ENCODE measurements around the gene WWC2.

Gene WWC2

DNA sequence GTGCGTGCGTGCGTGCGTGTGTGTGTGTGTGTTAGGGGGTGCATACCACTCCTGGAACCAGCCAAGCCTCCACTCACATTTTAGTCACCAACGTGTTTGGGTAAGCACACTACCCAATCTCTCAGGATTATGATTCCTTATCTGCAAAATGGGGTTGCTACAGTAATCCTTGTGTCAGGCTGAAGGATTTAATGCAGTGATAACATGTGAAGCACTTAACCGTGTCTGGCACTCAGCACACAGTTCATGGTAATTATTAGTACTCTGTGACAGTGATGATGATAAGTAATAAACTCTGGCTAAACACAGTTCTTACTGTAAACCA lies 163.7 kb downstream of the WWC2 start:
- DNase-seq, result no peak

DNA sequence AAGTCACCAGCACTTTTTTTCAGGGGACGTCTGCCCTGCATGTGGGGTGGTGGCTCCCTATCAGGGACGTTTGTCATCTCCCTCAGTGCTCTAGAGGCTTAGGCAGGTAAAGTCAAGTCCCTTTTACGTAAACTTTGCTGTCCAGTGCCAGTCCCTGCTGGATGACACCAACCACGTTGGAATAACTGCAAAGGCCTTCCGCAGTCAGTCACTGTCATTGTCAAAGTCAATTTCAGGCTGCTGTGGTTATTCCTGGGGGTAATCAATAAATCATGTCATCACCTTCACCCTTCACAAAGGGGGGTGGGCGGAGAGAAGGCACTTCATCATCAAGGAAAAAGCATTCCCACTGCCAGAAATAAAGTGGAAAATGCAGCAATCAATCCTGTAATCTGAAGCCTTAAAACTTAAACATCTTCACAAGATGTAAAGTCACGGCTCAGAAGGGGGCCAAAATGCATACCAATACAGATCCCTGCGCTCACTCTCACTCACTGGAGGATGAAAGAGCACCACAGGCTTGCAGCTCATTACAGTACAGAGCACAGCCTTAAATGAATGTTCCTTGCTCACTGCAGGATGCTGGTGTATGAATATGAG lies 164.8 kb downstream of the WWC2 start:
- DNase-seq, result no peak

DNA sequence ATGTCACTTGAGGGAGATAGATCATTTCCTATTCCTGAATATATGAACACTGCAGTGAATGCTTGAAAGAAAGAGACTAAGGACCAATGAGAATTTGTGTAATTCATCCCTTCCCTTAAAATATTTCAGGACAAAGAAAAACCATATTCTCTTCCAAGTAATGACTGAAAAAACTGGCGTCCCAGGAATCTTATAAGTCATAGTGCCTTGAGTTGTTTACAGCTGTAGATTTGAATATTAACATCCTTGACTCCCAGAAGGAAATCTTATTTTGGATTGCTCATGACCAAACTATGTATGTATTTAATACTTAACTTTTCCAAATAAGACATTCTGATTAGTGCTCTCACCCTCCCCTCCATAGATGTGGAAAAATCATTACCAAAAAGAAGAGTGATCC lies 165.6 kb downstream of the WWC2 start:
- DNase-seq, result no peak

DNA sequence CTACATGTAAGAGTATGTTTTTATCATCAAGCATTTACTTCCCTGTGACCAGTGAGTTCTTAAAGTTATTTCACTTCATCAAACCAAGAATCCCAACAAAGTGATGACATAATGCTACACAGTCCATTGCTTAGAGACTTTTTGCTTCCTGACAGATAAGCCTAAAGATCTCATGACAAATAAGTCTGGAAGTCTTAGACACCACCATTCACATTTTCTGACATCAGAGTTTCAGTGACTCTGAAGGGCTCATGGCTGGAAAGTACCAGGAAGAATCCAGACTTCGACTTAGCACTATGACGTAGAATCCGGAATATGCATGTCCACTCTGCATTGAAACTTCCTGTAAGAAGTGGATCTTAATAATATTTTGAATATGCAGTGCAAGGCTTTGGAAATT lies 167.3 kb downstream of the WWC2 start:
- no peak for DNase-seq

DNA sequence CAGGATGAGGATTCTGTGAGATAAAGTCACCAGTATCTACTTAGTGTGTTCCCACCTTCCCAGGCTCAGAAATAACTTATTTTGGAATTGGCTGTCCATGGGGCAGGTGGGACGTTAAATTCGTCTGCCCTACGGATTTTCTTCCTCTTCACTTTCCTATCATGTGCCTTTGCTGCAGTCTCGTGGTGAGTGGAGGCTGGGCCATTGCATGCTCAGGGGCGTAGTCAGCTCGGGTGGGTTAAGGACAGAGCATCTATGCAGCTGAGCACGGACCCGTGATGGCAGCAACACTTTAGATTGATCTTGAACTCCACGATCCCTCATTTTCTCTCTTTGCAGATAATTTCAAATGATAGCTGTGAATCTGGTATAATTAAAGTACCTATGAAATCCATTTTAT lies 169.5 kb downstream of the WWC2 start:
- DNase-seq, result no peak

DNA sequence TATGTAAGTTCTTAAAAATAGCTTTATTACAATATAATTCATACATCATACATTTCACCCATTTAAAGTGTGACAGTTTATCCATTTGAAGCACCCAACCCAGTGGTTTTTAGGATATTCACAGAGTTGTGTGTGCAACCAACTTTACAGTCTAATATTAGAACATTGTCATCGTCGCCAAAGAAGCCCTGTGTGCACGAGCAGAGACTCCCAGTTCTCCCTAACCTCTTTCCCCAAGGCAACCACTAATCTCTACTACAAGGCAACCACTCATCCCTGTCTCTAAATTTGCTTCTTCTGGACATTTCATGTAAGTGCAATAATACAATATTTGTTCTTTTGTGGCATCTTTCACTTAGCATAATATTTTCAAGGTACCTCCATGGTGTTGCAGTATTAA lies 173.3 kb downstream of the WWC2 start:
- no peak for DNase-seq

DNA sequence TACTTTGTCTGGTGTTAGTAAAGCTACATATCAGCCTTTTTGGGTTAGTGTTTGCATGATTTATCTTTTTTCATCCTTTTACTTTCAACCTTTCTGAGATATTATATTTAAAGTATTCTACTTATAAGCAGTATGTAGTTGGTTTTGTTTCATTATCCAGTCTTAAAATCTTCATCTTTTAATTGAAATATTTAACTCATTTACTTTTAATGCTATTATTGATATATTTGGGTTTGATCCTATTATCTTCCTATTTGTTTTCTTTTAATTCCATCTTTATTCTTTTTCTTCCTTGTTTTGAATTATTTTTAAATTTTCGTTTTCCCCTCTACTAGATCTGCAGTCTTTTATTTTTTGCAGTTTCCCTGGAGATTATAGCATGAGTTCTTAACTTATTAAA lies 177.0 kb downstream of the WWC2 start:
- no peak for DNase-seq

DNA sequence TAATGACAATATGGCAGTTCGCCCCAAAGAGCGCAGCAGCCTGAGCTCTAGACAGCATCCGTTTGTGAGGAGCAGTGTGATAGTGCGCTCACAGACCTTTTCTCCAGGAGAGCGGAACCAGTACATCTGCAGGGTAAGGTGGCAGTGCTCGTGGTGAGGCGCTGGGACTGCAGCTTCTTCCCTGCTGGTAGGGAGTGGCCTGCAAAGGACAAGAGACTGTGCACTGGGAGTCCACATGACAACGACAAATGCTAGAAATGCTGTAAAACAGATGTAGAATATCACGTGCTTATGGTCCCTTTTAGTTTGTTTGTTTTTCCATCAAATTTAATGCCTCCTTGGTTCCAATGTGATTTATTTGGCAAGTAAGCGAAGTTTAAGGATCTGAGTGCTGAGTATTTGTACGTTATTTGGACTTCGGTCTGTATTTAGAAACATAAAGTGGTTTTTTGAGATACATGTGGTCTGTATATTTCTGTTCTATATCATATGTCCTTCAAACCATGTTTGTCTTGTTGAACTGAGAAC lies 185.3 kb downstream of the WWC2 start:
- DNase-seq, result no peak

DNA sequence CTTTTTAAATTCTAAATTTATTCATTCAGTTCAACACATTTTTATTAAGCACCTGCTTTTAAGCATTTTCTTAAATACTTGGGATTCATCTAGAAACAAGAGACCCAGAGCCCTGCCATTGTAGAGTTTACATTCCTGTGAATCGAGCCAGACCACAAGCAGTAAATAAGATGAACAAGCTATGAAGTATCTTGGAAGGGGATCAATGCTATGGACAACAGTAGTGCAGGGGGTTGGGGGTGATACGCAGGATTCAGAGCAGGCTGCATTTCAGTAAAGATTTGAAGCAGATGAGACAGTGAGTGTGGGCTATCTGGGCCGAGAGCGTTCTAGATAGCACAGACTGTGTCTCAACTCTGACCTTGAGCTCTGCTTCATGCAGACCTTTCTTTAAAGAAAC lies 185.9 kb downstream of the WWC2 start:
- no peak for DNase-seq

DNA sequence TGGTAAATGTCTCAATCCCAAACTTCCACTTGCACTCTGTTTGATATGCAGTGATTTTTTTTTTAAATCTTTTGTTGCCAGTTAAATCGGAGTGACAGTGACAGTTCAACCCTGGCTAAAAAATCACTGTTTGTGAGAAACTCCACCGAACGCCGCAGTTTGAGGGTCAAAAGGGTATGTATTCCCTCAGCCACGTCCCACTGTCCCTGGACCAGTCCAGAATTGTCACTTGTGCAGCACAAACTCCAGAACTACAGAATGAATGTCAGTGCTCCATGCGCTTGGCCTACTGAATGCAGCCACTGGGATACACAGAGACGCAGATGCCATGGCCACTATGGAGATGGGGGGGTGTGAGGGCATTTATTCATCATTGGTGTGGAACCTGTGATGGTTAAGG lies 186.8 kb downstream of the WWC2 start:
- DNase-seq, result no peak

DNA sequence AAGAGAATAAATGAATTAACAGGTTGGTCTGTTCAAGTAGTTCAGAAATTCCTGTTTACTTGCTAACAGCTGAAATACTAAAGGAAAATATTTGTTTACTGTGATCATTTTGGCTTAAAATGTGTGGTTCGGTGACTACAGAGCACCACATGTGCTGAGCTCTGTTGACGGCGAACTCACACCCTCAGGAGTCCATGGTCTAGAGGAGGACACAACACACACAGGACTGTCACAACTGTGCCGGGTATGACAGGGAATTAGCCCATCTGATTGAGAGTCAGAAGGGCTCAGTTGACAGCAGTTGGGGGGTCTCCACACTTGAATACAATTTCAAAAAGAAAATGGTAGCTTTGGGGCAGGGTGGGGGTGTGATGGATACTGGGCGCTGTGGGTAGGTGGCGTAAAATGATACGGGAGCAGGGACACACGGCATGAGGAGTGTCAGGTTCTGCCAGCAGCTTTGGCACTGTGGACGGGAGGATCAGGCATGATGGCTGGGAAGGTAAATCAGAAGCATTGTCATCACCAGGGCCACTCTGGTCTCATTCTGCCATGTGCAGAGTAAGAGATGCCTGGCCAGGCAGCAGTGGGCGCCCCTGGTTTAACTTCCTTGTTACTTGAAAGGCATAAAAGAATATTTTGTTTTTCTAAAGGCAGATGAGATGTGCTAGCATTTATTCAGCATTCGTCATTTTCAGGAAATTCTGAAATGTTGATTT lies 187.7 kb downstream of the WWC2 start:
- no peak for DNase-seq

DNA sequence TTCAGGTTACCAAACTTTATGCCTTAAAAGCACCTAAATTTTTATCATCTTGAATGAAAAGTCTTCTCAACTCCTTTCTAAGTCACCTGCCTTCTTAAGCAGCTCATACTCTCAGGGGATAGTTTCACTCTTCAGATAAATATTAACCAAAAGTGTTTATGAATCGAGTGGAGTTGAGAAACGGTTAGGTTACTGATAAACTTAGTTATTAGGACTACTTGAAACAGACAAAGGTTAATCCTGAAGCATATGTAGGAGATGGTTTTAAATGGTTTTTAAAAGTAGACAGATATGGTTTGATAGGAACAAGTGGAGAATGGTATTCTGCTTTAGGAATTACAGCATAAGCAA lies 188.2 kb downstream of the WWC2 start:
- DNase-seq, result no peak

DNA sequence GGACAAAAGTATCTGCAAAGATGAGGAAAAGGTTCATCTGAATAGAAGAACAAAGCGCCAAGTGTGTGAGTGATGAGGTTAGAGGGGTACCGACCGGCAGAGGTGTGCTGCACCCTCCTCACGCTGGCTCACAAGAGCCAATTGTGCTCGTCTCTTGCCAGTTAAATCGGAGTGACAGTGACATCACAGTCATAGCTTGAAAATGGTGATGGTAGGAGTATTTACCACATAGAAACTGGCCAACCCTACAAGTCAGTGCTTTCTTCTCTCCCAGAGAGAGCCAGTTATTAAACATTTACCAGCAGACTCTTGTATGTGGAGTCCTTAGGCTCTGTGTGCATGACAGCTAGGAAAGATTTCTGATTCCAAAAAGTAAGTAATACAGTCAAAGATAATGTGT lies 188.6 kb downstream of the WWC2 start:
- DNase-seq, result no peak

DNA sequence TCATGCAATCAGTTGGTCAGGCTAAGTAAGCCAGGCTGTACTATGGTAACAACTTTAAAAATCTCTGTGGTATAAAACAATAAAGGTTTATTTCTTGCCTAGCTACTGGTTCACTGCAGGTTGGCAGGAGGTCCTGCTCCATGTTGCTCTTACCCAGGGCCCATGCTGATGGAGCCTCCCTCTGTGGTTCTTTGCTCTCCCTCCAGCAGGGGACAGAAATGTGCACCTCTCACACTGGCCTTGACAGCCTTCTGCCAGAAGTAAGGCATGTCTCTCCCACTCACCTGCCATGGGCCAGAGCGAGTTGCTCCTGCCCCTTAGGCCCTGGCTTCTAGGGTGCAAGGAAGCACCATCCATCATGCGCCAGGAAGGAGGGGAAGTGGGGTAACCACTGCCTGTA lies 189.9 kb downstream of the WWC2 start:
- DNase-seq, result no peak

DNA sequence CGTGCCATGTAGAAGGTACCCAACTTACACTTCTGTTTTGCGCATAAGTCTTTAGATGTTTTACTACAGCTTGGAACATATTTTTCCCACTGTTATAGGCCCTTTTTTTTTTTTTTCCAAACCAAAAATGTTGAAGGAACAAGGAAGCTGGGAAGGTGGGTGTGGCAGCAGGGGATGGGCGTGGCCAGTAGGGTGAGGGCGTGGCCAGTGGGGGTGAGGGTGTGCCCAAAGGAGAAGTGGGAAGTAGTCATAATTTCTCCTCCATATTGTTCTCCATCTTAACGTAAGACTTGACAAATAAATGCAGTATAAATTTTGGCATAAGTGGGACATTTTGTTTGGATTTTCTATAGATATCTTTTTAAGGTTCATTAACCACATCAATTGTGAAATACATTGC lies 190.6 kb downstream of the WWC2 start:
- DNase-seq, result no peak

DNA sequence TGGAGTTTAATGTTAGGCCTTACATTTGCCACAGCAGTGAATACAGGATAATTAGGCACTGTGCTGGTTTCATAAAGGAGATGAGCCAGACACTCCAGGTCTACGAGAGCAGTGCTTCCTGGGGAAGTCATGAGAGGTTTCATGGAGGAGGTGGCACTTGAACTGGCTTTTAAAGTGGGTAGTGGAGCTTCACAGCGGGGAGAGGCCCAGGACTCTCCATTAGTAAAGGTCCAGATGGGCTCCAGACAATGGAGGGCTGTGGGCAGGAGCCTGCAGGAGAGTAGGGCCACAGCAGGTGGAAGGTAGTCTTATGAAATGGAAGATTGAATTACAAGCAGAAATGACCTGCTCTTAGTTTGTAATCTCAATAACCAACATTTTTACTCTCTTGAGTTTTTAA lies 192.0 kb downstream of the WWC2 start:
- DNase-seq, result no peak

DNA sequence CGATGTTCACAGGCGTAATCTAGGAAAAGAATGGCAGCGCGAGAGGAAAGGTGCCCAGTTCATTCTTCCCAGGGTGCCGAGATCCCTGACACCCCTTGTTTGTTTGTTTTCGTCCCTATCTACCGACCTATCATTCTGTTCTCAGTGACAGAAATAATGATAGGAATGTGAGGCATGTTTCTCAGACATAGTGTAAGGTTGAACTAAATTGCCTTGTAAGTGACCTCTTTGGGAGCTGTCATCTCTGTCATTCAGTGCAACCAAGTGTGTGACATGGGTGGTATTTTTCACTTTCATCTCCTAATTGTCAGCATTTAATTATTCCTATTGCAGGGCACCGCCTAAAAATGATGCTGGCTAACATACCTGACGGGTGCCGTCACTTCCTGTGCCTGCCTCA lies 196.7 kb downstream of the WWC2 start:
- DNase-seq, result no peak

DNA sequence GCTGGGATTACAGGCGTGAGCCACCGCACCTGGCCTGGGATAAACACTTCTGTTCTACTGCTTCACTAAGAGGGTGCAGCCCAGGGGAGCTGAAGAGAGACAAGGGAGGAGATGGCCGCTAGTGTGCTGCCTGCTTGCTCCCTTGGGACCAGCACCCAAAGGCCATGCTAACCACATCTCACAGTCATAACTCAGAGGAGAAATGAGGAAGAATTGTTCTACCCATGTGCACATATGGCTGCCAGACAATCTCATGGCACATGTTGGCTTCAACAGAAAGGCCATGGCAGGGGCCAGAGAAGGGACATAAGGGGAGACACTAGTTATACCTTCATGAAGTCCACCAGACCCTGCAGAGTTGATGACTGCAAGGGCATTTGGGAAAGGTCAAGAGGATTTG lies 198.6 kb downstream of the WWC2 start:
- DNase-seq, result no peak

DNA sequence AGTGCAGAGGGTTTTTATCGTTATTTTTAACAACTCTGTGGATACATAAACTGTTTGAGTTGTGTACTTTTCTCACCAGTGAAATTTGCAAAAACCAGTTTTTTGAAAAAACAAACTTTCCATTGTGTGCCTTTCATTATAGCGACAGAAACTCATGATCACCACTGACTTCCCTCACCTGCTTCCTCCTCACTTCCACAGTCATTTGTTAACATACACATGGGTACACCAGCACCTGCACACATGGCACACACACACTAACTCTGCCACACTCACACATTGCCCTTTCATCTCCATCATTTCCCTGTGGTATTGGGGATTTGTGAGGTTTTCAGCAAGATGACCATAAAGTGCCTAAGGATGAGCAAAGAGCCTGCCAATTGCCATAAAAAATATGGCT lies 200.4 kb downstream of the WWC2 start:
- DNase-seq, result no peak

DNA sequence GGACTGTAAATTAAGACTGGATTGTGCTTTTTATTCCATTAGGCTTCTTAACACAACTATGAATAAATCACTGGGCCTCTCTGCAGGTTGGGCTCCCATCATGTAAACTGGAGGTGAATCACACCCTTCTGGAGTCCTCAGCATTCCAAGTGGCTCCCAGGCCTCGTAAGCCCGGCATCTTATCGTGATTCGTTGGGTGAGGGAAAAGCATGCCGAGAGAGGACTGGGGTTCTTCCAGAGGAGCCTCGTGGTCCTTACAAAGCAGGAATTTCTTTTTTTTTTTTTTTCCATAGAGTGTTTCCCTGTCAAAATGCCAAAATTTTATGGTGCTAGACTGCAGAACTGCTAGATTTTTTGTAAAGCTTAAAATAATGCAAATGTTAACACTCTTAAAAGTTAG lies 201.0 kb downstream of the WWC2 start:
- DNase-seq, result no peak

DNA sequence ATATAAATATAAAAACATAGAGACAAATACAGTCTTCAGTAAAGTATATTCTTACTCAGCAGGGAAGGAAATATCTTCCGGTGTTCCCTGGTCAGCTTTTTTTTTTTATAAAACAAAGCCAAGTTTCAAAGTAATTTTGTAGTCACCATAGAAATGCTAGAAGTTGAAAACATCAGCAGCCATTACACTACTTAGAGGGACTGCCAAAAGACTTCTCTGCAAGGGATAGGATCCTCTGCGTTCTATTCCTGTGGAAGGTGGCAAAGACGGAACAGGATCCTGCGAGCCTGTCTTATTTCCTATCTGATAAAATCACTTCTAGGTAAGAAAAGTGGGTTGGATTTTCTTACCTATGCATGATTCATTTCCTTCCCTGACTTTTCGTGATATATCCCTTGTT lies 201.6 kb downstream of the WWC2 start:
- DNase-seq, result no peak

DNA sequence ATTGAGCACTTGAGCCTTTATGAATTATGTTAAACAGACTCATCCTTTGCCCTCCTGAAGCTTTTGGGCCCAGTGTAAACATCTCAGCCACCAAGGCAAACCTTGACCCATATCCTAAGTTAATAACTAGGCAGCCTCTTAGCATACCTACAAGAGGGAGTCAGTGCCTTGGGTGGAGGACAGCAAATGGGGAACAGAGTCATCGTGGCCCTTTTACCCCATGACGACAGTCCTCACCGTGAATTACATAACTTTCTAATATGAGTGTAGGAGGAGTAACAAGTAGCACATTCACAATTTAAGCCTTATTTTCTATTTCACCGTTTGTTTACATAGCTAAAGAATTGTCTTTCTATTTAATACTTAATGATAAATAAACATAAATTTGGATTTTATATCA lies 204.2 kb downstream of the WWC2 start:
- DNase-seq, result no peak

DNA sequence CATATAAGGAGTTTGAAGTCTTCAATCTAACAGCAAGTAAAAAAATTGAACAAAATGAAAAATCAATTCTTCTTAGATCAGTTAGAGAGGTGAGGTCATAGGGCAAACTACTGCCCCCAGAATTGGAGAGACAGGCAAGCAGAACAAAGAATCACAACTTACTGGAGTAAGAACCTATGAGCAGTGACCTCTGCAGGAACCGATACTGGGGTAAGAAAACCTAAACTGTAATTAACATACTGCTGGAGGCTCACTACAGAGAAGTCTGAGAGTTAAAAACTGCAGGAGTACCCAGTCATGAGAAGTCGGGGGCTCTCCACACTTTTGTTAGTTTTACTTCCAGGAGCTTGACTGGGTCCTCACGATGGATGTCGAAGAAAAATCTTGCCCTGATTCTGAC lies 205.0 kb downstream of the WWC2 start:
- DNase-seq, result no peak

DNA sequence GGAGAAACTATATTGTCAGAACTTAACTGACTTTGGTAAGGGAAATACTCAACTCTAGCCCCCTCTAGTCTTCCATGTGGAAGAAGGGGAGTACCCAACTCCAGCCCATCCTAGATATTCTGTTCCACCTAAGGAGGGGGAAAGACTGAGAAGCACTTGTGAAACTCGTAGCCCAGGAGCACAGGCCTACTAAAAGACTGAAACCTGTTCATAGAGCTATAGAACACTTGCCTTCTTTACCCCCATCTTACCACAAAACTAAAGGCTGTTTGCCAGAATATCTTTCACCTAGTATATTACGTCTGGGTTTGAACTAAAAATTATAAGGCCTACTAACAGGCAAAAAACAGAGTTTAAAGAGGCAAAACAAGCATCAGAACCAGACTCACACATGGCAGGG lies 205.5 kb downstream of the WWC2 start:
- DNase-seq, result no peak

DNA sequence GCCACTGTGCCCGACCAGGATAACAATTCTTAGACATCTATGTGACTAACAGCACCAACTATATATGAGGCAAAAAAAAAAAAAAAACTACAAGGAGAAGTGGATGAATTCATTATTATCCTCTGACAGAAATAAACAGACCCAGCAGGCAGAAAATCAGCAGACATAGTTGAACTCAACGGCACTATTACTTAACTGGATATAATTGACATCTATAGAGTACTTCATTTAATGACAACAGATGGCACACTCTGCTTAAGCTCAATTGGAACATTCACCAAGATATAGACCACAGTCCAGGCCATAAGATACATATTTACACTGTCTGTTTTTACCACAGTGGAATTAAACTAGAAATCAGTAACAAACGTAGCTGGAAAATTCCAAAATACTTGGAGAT lies 207.8 kb downstream of the WWC2 start:
- DNase-seq, result no peak
